ENCODE results near the gene VSTM4. TPM values are rescaled to one million over a fixed set of nuclear protein-coding genes. Genes with fewer than 3 reads are reported as not detected.
A peak's percentile ranks its signal among the peaks of the same experiment; 100 is the strongest.

VSTM4 gene
- total and polyA plus RNA-seq, 9 of the 15 experiments (the other 6 are each of a cell fraction or from before 2014, with no cell fraction given), result 1.0 to 7.9 (median 3.0) TPM

DNA sequence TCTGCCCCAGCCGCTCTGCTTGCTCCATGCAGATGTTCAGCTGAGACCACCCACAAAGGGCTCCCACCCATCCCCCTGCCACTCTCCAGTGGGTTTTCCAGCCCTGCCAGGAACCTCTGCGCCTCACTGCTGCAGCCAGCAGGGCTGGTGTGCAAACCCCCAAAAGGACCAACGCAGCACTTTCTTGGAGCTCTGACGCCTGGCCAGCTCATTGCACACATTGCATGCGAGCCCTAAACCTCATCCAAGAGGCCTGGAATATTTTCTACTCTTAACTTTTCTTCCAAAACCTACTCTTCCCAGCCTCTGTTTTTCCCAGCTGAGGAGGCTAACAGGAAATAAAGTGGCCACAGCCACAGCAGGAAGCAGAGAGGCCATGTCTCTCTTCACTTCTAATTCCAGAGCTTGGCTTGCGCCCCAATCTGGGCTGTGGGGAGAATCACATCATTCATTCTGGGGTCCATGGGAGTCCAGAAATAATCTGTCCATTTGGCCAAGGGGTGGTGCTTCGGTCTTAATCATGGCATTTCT is 23.1 kb upstream of the VSTM4 start:
- Histone ChIP-seq H3K9me3 (replicated peaks; ENCODE audit: control insufficient read depth, insufficient read depth, low read depth, low read length) (peaks cover 5% of the 10 kb centered on the region; the same call in 1 of the 2 replicates), H3K27me3 (ENCODE audit: control insufficient read depth in 2 of 2, insufficient read depth in 2 of 2, low read length in 2 of 2) (no peaks in the 10 kb centered on the region), H3K27ac (ENCODE audit: extremely low read depth, low read depth, low read length) (no peak overlapping the region), H3K4me3 (no peak overlapping the region), H3K4me1 (replicated peaks in 1 of 2; ENCODE audit: control insufficient read depth in 2 of 2, insufficient read depth in 2 of 2, low read length in 2 of 2) (peaks cover 0 to 3% of the 10 kb centered on the region in 2 experiments; a peak in 2 of 5 replicates), H3K36me3 (ENCODE audit: control insufficient read depth, insufficient read depth, low read length) (no peaks in the 10 kb centered on the region), H3K79me2 (ENCODE audit: control insufficient read depth, insufficient read depth, low read length) (no peaks in the 10 kb centered on the region), H3K9ac (ENCODE audit: insufficient read depth in 1 of 2, low read depth in 2 of 2, low read length in 2 of 2) (no peak overlapping the region), H2AFZ (ENCODE audit: low read depth, low read length) (no peak overlapping the region), H4K20me1 (replicated peaks; ENCODE audit: control insufficient read depth, insufficient read depth, low read length) (no peaks in the 10 kb centered on the region), H3K9me1 (ENCODE audit: control insufficient read depth, insufficient read depth, low read length) (no peaks in the 10 kb centered on the region), H3K4me2 (ENCODE audit: insufficient read depth, low read length) (no peak overlapping the region)
- DNase-seq (ENCODE audit: extremely low read depth in 1 of 4, low spot score in 3 of 4) (no peak), FAIRE-seq (no peak), ATAC-seq (no peak)
- 45% methylated on average over 6 of the region's 7 CpGs for WGBS (ENCODE audit: insufficient coverage, low coverage, missing lambda C conversion rate)
- BruUV-seq (replicated peaks), result no TSS peak
- TF ChIP-seq, protein P1, sequence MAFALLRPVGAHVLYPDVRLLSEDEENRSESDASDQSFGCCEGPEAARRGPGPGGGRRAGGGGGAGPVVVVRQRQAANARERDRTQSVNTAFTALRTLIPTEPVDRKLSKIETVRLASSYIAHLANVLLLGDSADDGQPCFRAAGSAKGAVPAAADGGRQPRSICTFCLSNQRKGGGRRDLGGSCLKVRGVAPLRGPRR (CRISPR knock-in tag; IDR thresholded peaks at IDR 0.05), result no peak
- intact Hi-C loops (cut with micrococcal nuclease), result no loop called here
- ChIA-PET POLR2A (interaction anchor here (0.6 to 2.4 kb wide), 5 partner anchors 10 to 27 kb away, joined by 3 to 12 read pairs (median 7); no protein-coding TSS in a partner anchor), CTCF (ENCODE audit: low intra/inter-chr PET ratio) (no interaction called here)
- in situ Hi-C loops (cut with MboI), result no loop called here

DNA sequence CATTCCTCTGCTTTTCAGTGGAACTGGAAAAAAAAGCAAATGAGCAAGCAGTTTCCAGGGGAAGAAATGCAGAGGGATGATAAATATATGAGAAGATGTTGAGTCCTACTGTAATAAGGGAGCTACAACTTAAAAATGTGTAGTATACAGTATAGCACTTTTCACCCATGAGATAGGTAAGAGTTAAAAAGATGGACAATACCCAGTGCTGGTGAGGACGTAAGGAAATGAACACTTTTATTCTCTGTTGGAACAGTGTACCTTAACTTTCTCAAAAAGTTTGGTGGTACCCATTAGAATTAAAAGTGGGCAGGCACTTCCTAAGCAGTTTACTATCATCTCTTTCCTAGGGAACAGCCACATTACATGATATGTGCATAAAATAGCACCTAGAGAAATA is 21.2 kb upstream of the VSTM4 start:
- no peaks in the 10 kb centered on the region for H3K36me3 ChIP-seq (ENCODE audit: control insufficient read depth, insufficient read depth, low read length)
- in situ Hi-C loops (cut with MboI) (no loop called here), intact Hi-C loops (cut with micrococcal nuclease) (no loop called here)
- H3K4me2 ChIP-seq (ENCODE audit: insufficient read depth, low read length), result no peak overlapping the region
- no peaks in the 10 kb centered on the region for H3K79me2 ChIP-seq (ENCODE audit: control insufficient read depth, insufficient read depth, low read length)
- H3K9me1 ChIP-seq (ENCODE audit: control insufficient read depth, insufficient read depth, low read length), result no peaks in the 10 kb centered on the region
- H3K27ac ChIP-seq (ENCODE audit: extremely low read depth, low read depth, low read length), result no peak overlapping the region
- ChIA-PET CTCF (ENCODE audit: low intra/inter-chr PET ratio) (no interaction called here), POLR2A (no interaction called here)
- no peak overlapping the region for H3K4me3 ChIP-seq
- H3K9me3 ChIP-seq (replicated peaks; ENCODE audit: control insufficient read depth, insufficient read depth, low read depth, low read length), result peaks cover 5% of the 10 kb centered on the region; the same call in 1 of the 2 replicates
- no peak for ATAC-seq
- H3K9ac ChIP-seq (ENCODE audit: insufficient read depth in 1 of 2, low read depth in 2 of 2, low read length in 2 of 2), result no peak overlapping the region
- WGBS (ENCODE audit: insufficient coverage, low coverage, missing lambda C conversion rate), result 67% methylated on average over 1 of the region's 1 CpG
- no TSS peak for BruUV-seq (replicated peaks)
- no peaks in the 10 kb centered on the region for H4K20me1 ChIP-seq (replicated peaks; ENCODE audit: control insufficient read depth, insufficient read depth, low read length)
- H3K27me3 ChIP-seq (ENCODE audit: control insufficient read depth in 2 of 2, insufficient read depth in 2 of 2, low read length in 2 of 2), result peaks cover 0 to 7% of the 10 kb centered on the region in 2 experiments; a peak in 1 of 5 replicates
- no peak overlapping the region for H2AFZ ChIP-seq (ENCODE audit: low read depth, low read length)
- peaks cover 6 to 7% of the 10 kb centered on the region in 2 experiments; a peak in 3 of 5 replicates for H3K4me1 ChIP-seq (replicated peaks in 1 of 2; ENCODE audit: control insufficient read depth in 2 of 2, insufficient read depth in 2 of 2, low read length in 2 of 2)
- no peak for FAIRE-seq
- DNase-seq (ENCODE audit: extremely low read depth in 1 of 4, low spot score in 3 of 4), result no peak
- TF ChIP-seq IRF2 (CRISPR knock-in tag; IDR thresholded peaks at IDR 0.05) (no peak), CBX3 (IDR thresholded peaks at IDR 0.05; ENCODE audit: borderline replicate concordance in 1 of 2, low read length in 2 of 2) (peak in 1 of 2 experiments; percentile 62; a peak in 1 of 3 replicates), MIER1 (IDR thresholded peaks at IDR 0.05; ENCODE audit: low read depth) (no peak), SMARCB1 (IDR thresholded peaks at IDR 0.05; ENCODE audit: insufficient read length, low read depth) (no peak)
- TF ChIP-seq, protein P2, sequence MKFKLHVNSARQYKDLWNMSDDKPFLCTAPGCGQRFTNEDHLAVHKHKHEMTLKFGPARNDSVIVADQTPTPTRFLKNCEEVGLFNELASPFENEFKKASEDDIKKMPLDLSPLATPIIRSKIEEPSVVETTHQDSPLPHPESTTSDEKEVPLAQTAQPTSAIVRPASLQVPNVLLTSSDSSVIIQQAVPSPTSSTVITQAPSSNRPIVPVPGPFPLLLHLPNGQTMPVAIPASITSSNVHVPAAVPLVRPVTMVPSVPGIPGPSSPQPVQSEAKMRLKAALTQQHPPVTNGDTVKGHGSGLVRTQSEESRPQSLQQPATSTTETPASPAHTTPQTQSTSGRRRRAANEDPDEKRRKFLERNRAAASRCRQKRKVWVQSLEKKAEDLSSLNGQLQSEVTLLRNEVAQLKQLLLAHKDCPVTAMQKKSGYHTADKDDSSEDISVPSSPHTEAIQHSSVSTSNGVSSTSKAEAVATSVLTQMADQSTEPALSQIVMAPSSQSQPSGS (CRISPR knock-in tag; IDR thresholded peaks at IDR 0.05), result no peak
- TF ChIP-seq, protein P3, sequence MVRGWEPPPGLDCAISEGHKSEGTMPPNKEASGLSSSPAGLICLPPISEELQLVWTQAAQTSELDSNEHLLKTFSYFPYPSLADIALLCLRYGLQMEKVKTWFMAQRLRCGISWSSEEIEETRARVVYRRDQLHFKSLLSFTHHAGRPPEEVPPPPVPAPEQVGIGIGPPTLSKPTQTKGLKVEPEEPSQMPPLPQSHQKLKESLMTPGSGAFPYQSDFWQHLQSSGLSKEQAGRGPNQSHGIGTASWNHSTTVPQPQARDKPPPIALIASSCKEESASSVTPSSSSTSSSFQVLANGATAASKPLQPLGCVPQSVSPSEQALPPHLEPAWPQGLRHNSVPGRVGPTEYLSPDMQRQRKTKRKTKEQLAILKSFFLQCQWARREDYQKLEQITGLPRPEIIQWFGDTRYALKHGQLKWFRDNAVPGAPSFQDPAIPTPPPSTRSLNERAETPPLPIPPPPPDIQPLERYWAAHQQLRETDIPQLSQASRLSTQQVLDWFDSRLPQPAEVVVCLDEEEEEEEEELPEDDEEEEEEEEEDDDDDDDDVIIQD (CRISPR knock-in tag; IDR thresholded peaks at IDR 0.05), result no peak
